Central memory CD8-positive, alpha-beta T cell (primary cell): ENCODE data around the gene TATDN3.

Source experiments
- ATAC-seq: fragments of 150-1000 bp; cut with Tn5 transposase; replicated peaks from 2 replicates; pipeline ENCODE4 v1.10.0; 2022; ENCODE audit warnings: mild to moderate bottlenecking, moderate FRiP score, moderate number of reproducible peaks; ENCODE audit not compliant: poor library complexity, severe bottlenecking; ENCODE audit errors: extremely low read depth
- DNase-seq, 2 donors: peaks; one replicate each; pipeline ENCODE4 v3.0.0; 2021; ENCODE audit warnings: low spot score in 2 of 2
- H3K27ac Mint-ChIP-seq: one replicate; pipeline ENCODE4 v1.8.0; 2022; ENCODE audit warnings: low read depth, mild to moderate bottlenecking, moderate library complexity, mixed read lengths
- H3K27me3 Mint-ChIP-seq: one replicate; pipeline ENCODE4 v1.8.0; 2022; ENCODE audit warnings: mixed read lengths
- H3K36me3 Mint-ChIP-seq: one replicate; pipeline ENCODE4 v1.8.0; 2022; ENCODE audit warnings: mild to moderate bottlenecking, moderate library complexity, mixed read lengths; ENCODE audit not compliant: insufficient read depth
- H3K4me1 Mint-ChIP-seq: one replicate; pipeline ENCODE4 v1.8.0; 2022; ENCODE audit warnings: mixed read lengths
- H3K4me3 Mint-ChIP-seq: one replicate; pipeline ENCODE4 v1.8.0; 2022; ENCODE audit warnings: mild to moderate bottlenecking, moderate library complexity, mixed read lengths
- H3K9me3 Mint-ChIP-seq: one replicate; pipeline ENCODE4 v1.8.0; 2022; ENCODE audit warnings: mixed read lengths

The TATDN3 gene

GRCh38 chr1:212781225-212781624 lies 10.5 kb upstream of the TATDN3 start:
- ATAC-seq (no peak), DNase-seq (no peak)
- no peaks in the 10 kb centered on the region for H3K27me3 Mint-ChIP-seq
- peaks cover 28% of the 10 kb centered on the region for H3K36me3 Mint-ChIP-seq
- no peak overlapping the region for H3K27ac Mint-ChIP-seq
- H3K4me3 Mint-ChIP-seq, result no peak overlapping the region
- H3K9me3 Mint-ChIP-seq, result no peaks in the 10 kb centered on the region
- peaks cover 6% of the 10 kb centered on the region for H3K4me1 Mint-ChIP-seq

DNA sequence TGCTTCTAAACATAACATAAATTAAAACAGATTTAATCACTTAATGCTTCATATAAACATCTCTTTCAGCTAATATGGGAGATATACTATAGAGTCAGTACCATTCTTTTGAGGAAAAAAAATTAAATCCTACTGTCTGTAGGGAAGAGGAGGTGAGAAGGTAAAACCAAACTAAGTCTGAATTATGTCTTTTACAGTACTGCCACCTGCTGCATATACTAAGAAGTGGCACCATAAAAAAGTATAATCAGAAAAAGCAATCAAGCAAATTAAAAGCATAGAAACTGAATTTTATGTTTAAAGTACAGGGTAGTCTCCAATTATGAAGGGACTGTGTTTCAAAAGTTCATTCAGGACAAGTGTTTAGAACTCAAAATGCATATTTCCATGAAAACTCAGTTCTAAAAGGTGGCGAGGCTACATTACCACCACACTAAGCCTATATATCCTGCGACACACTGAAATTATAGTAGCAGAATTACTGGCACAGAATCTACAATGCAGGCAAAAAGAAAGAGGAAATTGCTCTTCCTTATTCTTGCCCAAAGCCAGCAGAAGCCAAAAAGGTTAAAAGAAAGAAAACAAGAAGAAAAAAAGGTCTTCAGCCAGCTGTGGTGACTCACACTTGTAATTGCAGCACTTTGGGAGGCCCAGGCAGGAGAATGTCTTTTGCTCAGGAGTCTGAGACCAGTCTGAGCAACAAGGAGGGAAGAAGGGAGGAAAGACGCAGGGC lies 9.1 kb upstream of the TATDN3 start:
- H3K36me3 Mint-ChIP-seq, result peaks cover 30% of the 10 kb centered on the region
- H3K4me1 Mint-ChIP-seq, result peaks cover 6% of the 10 kb centered on the region
- DNase-seq (no peak), ATAC-seq (no peak)
- H3K27ac Mint-ChIP-seq, result no peak overlapping the region
- no peak overlapping the region for H3K4me3 Mint-ChIP-seq
- no peaks in the 10 kb centered on the region for H3K27me3 Mint-ChIP-seq
- H3K9me3 Mint-ChIP-seq, result no peaks in the 10 kb centered on the region

GRCh38 chr1:212783976-212784375 lies 7.7 kb upstream of the TATDN3 start:
- H3K36me3 Mint-ChIP-seq, result peaks cover 28% of the 10 kb centered on the region
- no peaks in the 10 kb centered on the region for H3K27me3 Mint-ChIP-seq
- H3K27ac Mint-ChIP-seq, result no peak overlapping the region
- ATAC-seq, result no peak
- no peaks in the 10 kb centered on the region for H3K9me3 Mint-ChIP-seq
- no peak overlapping the region for H3K4me3 Mint-ChIP-seq
- DNase-seq, result no peak
- H3K4me1 Mint-ChIP-seq, result peaks cover 11% of the 10 kb centered on the region

DNA sequence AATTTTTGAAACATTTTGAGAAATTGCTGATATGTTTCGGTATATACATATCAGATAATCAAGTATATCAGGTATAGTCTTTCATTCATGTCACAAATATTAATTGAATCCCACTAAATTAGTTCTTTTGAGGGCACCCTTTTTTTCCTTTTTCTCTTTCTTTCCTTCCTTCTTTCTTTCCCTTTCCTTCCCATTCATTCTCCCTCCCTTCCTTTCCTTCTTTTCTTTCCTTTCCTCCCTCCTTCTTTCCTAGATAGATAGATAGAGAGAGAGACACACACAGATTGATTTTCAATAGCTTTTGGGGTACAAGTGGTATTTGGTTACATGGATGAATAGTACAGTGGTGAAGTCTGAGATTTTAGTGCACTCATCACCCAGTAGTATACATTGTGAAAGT lies 5.8 kb upstream of the TATDN3 start:
- DNase-seq (no peak), ATAC-seq (no peak)
- Mint-ChIP-seq H3K4me3 (no peak overlapping the region), H3K36me3 (peaks cover 28% of the 10 kb centered on the region), H3K27ac (no peak overlapping the region), H3K4me1 (peaks cover 11% of the 10 kb centered on the region), H3K9me3 (no peaks in the 10 kb centered on the region), H3K27me3 (no peaks in the 10 kb centered on the region)

- H3K4me1 Mint-ChIP-seq, result peaks cover 24% of the 10 kb centered on the region
- peak; percentile 57 for ATAC-seq
- no peaks in the 10 kb centered on the region for H3K27me3 Mint-ChIP-seq
- H3K36me3 Mint-ChIP-seq, result peaks cover 18% of the 10 kb centered on the region
- H3K27ac Mint-ChIP-seq, result peak overlapping the region; percentile 98
- H3K4me3 Mint-ChIP-seq, result peak overlapping the region; percentile 94
- no peak for DNase-seq
- no peaks in the 10 kb centered on the region for H3K9me3 Mint-ChIP-seq
Observed at GRCh38 chr1:212791261-212791675, 426 bp upstream of the TATDN3 start.

- Mint-ChIP-seq H3K4me1 (peaks cover 24% of the 10 kb centered on the region), H3K27me3 (no peaks in the 10 kb centered on the region), H3K9me3 (no peaks in the 10 kb centered on the region), H3K36me3 (peaks cover 14% of the 10 kb centered on the region), H3K27ac (peak overlapping the region; percentile 98), H3K4me3 (peak overlapping the region; percentile 94)
- ATAC-seq (no peak), DNase-seq (no peak)
Observed at GRCh38 chr1:212792396-212792908, 758 bp downstream of the TATDN3 start.

DNA sequence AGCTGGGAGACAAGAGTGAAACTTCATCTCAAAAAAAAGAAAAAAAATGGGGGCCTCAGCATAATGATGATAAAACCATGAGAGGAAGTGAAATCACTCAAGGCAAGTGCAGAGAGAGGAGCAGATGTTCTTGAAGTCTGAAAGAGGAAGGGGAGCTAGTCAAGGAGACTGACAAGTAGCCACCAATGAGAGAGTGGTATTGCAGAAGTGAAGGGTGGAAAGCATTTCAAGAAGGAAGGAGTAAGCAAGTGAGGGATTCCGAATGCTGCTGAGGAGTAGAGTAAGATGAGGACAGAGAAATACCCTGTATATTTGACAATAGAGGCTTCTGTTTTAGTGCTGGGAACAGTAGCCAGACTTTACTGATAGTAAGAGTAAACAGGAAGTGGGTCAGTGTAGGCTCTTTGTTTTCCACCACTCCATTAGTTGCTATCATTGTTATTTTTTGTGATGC lies 2.9 kb downstream of the TATDN3 start:
- no peaks in the 10 kb centered on the region for H3K27me3 Mint-ChIP-seq
- peaks cover 14% of the 10 kb centered on the region for H3K36me3 Mint-ChIP-seq
- peaks cover 25% of the 10 kb centered on the region for H3K4me1 Mint-ChIP-seq
- DNase-seq (no peak), ATAC-seq (peak; percentile 25)
- H3K27ac Mint-ChIP-seq, result peak overlapping the region; percentile 69
- H3K9me3 Mint-ChIP-seq, result no peaks in the 10 kb centered on the region
- H3K4me3 Mint-ChIP-seq, result peak overlapping the region; percentile 19

GRCh38 chr1:212797681-212798080 lies 6.0 kb downstream of the TATDN3 start:
- H3K9me3 Mint-ChIP-seq, result no peaks in the 10 kb centered on the region
- H3K4me1 Mint-ChIP-seq, result peaks cover 22% of the 10 kb centered on the region
- peaks cover 9% of the 10 kb centered on the region for H3K36me3 Mint-ChIP-seq
- ATAC-seq, result no peak
- H3K27ac Mint-ChIP-seq, result no peak overlapping the region
- no peaks in the 10 kb centered on the region for H3K27me3 Mint-ChIP-seq
- no peak for DNase-seq
- no peak overlapping the region for H3K4me3 Mint-ChIP-seq

DNA sequence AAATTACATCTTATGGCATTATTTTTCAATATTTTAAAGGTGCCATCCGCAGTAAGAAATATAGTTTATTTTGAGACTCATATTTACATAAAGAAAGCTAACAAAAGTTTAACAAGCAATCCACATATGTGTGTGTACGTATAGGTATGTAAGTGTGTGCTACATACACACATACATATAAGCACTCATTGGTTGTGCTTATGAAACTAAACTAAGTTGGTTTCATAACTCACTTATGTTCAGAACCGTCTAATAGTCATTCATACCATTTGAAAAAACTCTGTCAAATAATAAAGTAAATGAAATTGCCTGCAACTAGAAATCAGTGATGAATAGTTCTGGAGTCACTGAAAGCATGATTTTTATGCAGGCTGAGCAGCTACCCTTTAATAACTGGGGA lies 14.1 kb downstream of the TATDN3 start:
- ATAC-seq (no peak), DNase-seq (no peak)
- H3K27me3 Mint-ChIP-seq, result no peaks in the 10 kb centered on the region
- peaks cover 20% of the 10 kb centered on the region for H3K36me3 Mint-ChIP-seq
- no peak overlapping the region for H3K4me3 Mint-ChIP-seq
- H3K27ac Mint-ChIP-seq, result no peak overlapping the region
- no peaks in the 10 kb centered on the region for H3K4me1 Mint-ChIP-seq
- H3K9me3 Mint-ChIP-seq, result no peaks in the 10 kb centered on the region

DNA sequence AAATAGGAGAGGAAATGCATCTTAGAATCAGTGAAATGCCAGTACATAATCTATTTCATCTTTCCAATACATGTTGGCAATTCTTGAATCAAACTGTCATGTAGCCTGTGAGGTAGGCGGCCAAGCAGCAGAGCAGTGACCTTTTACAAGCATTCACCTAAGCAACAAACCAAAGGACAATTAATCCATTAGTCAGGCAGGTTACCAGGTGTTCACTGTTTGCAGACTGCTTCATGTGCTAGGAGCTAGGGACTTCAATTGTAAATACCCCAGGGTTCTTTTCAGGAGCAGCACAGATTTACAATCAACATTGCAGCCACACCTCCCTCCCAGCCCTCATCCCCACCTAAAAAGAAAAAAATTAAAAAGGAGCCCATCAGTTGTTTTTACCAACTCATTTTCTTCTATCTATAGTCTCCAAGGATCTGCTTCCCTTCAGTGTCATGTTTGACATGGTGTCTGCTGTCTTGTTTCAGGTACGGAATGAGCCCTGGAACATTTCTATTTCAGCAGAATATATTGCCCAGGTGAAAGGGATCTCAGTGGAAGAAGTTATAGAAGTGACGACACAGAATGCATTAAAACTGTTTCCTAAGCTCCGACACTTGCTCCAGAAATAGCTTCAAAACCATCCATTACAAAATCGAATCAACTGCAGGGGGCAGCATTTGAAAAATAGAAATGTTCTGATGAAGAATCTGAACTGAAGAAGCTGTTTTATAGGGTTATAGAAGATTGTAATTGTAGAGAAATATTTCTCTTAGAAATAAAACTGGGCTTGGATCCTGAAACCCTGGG lies 23.0 kb downstream of the TATDN3 start:
- ATAC-seq (no peak), DNase-seq (no peak)
- Mint-ChIP-seq H3K4me1 (no peaks in the 10 kb centered on the region), H3K27ac (no peak overlapping the region), H3K36me3 (peaks cover 5% of the 10 kb centered on the region), H3K9me3 (no peaks in the 10 kb centered on the region), H3K4me3 (no peak overlapping the region), H3K27me3 (no peaks in the 10 kb centered on the region)

GRCh38 chr1:212816567-212817278 lies 25.0 kb downstream of the TATDN3 start:
- Mint-ChIP-seq H3K27me3 (no peaks in the 10 kb centered on the region), H3K9me3 (no peaks in the 10 kb centered on the region), H3K27ac (peak overlapping the region; percentile 14), H3K36me3 (peaks cover 5% of the 10 kb centered on the region), H3K4me1 (no peaks in the 10 kb centered on the region), H3K4me3 (no peak overlapping the region)
- no peak for DNase-seq
- ATAC-seq, result no peak

- Mint-ChIP-seq H3K4me3 (no peak overlapping the region), H3K36me3 (no peaks in the 10 kb centered on the region), H3K27me3 (no peaks in the 10 kb centered on the region), H3K27ac (no peak overlapping the region), H3K4me1 (no peaks in the 10 kb centered on the region), H3K9me3 (peaks cover 6% of the 10 kb centered on the region)
- DNase-seq (no peak), ATAC-seq (no peak)
Observed at GRCh38 chr1:212819726-212820125, 28.0 kb downstream of the TATDN3 start.
